Subcutaneous adipose tissue (tissue), 4 donors: ENCODE results near the gene LTBP1. TPM values are rescaled to one million over a fixed set of nuclear protein-coding genes. Genes with fewer than 3 reads are reported as not detected.

Source experiments
- CTCF ChIP-seq: fragments of 450-650 bp; IDR thresholded peaks from one replicate; pipeline ENCODE4 v1.5.1; 2016; ENCODE audit warnings: low read depth, mild to moderate bottlenecking, control low read depth, antibody characterized with exemption, moderate library complexity
- total RNA-seq, 4 donors: library from RNA; depleted of rRNA; stranded (reverse); fragments of >200 nt; gene quantifications; one replicate each; pipeline ENCODE4 v1.1.0, GENCODE V29; 2016

Gene LTBP1
- total RNA-seq, 4 donors from 2014 or later = 11.0 to 15.5 (median 12.7) TPM

GRCh38 chr2:33178209-33178608, 231.5 kb downstream of the LTBP1 start:
- no peak for TF ChIP-seq CTCF

- no peak for TF ChIP-seq CTCF
Observed at GRCh38 chr2:33180915-33181314, 234.2 kb downstream of the LTBP1 start.

- no peak for TF ChIP-seq CTCF
Observed at GRCh38 chr2:33181466-33181865, 234.7 kb downstream of the LTBP1 start.

GRCh38 chr2:33184041-33184440, 237.3 kb downstream of the LTBP1 start:
- no peak for TF ChIP-seq CTCF

- no peak for TF ChIP-seq CTCF
Observed at GRCh38 chr2:33186937-33187336, 240.2 kb downstream of the LTBP1 start.

- TF ChIP-seq CTCF = no peak
Observed at GRCh38 chr2:33188799-33189198, 242.0 kb downstream of the LTBP1 start.

GRCh38 chr2:33190393-33190937, 243.7 kb downstream of the LTBP1 start:
- no peak for TF ChIP-seq CTCF
